Measurements from ENCODE around the gene ARRB1. TPM values are rescaled to one million over a fixed set of nuclear protein-coding genes. Genes with fewer than 3 reads are reported as not detected.

ARRB1 gene
- total and polyA plus RNA-seq, 8 donors = 41.7 to 150 (median 63.2) TPM

DNA sequence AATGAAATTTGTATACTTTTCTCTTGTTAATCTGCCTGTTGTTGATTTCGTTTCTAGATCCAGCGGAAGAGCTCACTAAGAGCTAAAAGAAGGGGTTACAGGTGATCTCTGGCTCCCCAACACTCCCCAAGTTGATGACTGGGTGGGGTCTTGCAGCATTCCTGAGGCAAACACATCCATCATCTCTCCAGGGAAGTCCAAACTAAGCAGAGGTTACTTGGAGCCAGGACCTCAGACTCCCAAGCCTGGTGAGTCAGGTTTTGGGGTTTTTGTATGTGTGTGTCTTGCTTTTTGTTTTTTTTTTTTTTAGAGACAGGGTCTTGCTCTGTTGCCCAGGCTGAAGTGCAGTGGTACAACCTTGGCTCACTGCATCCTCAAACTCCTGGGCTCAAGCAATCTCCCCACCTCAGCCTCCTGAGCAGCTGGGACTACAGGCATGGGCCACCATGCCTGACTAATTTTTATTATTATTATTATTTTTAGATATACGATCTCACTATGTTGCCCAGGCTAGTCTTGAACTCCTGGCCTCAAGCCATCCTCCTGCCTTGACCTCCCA, 36.4 kb upstream of the ARRB1 start:
- H3K27ac ChIP-seq = no peak overlapping the region
- no peak for ATAC-seq
- intact Hi-C loops (cut with DNase I) = loop anchor here in 1 of 2 donors (10.0 kb wide), 1 partner anchor 103 kb away; no protein-coding TSS in a partner anchor

DNA sequence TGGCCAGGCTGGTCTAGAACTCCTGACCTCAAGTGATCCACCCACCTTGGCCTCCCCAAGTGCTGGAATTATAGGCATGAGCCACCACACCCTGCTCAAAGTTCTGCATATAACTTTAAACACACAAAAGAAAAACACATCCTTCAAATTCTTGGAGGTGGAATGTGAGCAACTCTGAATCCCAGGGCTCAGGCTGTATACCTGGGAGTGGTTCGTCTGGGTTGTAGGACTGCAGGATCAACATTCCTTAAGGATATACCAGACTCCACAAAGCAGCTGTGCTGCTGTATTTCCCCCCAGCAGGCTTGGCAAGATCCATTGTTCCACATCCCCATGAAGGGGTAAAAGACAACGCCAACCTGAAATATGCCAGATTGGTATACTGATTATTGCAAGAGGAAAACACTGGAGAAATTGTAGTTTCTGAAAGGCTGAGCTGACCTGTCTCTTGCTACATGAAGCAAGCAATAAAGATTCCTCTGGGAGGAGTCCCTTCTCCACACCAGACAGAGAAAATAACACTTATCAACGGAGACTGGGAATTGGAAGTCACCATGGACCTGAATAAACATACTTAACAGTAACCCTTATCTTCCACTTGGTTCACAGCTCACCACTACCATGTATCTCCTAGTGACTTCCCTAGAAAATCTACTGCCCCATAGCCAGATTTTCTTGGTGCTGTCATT, 35.6 kb upstream of the ARRB1 start:
- Histone ChIP-seq H3K4me1 (peaks cover 10 to 27% of the 10 kb centered on the region in 2 donors), H3K4me3 (no peak overlapping the region), H3K36me3 (no peaks in the 10 kb centered on the region), H3K9me3 (no peaks in the 10 kb centered on the region), H3K27me3 (no peaks in the 10 kb centered on the region), H3K27ac (no peak overlapping the region)
- intact Hi-C loops (cut with DNase I) = loop anchor here in 1 of 2 donors (10.0 kb wide), 1 partner anchor 102 kb away; no protein-coding TSS in a partner anchor
- ATAC-seq (peak; percentile 7), DNase-seq (no peak)
- TF ChIP-seq, protein P1, sequence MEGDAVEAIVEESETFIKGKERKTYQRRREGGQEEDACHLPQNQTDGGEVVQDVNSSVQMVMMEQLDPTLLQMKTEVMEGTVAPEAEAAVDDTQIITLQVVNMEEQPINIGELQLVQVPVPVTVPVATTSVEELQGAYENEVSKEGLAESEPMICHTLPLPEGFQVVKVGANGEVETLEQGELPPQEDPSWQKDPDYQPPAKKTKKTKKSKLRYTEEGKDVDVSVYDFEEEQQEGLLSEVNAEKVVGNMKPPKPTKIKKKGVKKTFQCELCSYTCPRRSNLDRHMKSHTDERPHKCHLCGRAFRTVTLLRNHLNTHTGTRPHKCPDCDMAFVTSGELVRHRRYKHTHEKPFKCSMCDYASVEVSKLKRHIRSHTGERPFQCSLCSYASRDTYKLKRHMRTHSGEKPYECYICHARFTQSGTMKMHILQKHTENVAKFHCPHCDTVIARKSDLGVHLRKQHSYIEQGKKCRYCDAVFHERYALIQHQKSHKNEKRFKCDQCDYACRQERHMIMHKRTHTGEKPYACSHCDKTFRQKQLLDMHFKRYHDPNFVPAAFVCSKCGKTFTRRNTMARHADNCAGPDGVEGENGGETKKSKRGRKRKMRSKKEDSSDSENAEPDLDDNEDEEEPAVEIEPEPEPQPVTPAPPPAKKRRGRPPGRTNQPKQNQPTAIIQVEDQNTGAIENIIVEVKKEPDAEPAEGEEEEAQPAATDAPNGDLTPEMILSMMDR (IDR thresholded peaks at IDR 0.05) = no peak

More for the DNA sequence above, 36.4 kb upstream of the ARRB1 start:
- TF ChIP-seq, protein P1 (IDR thresholded peaks at IDR 0.05) = no peak
- no peaks in the 10 kb centered on the region for H3K27me3 ChIP-seq
- DNase-seq = no peak
- H3K4me3 ChIP-seq = no peak overlapping the region
- H3K4me1 ChIP-seq = peaks cover 10 to 27% of the 10 kb centered on the region in 2 donors
- H3K9me3 ChIP-seq = no peaks in the 10 kb centered on the region
- H3K36me3 ChIP-seq = no peaks in the 10 kb centered on the region

DNA sequence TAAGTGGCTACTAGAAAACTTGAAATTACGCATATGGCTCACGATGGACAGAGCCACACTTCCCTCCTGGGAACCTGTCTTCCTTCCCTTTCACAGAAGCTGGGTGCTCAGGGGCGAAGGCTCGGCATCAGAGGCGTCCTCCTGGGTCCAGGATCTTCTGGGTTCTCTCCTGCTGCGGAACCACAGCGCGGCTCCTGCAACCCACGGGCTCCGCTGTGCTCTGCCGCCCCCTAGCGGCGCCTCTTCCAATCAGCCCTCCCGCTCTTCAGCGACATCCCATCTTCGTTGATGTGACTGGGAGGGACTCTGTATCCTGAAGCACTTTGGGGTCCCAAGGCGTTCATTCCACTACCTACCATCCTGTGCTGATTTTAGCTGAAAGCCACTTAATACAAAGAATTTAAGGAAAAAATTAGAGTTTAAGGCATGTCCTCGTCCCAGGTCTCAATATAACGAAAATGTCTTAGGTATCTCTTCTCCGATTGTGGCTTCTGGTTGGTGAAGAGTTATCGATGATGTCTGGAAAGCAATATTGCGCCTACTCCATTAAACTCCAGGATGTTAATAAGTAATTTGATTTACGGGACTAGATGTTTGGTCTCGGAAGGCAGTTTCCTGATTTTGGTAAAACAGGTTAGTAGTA, 33.1 kb upstream of the ARRB1 start:
- Histone ChIP-seq H3K4me3 (no peak overlapping the region), H3K9me3 (no peaks in the 10 kb centered on the region), H3K36me3 (no peaks in the 10 kb centered on the region), H3K27ac (no peak overlapping the region), H3K4me1 (peaks cover 10 to 48% of the 10 kb centered on the region in 2 donors), H3K27me3 (no peaks in the 10 kb centered on the region)
- ATAC-seq (peak; percentile 80), DNase-seq (peak; percentile 72 to 98 (median 80))
- TF ChIP-seq, protein P1 (IDR thresholded peaks at IDR 0.05) = peak; percentile 96
- intact Hi-C loops (cut with DNase I) = loop anchor here (2.0 to 10.0 kb wide), 3 partner anchors 56 to 104 kb away; no protein-coding TSS in a partner anchor

DNA sequence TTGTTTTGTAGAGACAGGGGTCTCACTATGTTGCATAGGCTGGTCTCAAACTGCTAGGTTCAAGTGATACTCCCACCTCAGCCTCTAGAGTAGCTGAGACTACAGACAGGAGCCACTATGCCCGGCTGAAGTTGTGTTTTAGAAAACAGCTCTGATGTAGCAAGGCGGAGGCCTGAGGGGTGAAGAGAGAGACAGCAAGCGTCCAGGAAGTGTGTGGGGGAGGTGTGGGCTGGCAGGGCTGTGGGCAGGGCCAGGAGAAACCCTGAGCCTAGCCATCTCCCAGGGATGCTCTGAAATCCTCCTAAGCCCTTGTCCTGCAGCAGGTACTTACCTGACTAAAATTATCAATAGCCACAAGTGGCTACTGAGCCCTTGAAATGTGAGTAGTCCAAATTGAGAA, 31.8 kb upstream of the ARRB1 start:
- DNase-seq (no peak), ATAC-seq (no peak)
- peaks cover 6 to 41% of the 10 kb centered on the region in 2 donors for H3K4me1 ChIP-seq
- no peaks in the 10 kb centered on the region for H3K9me3 ChIP-seq
- no peak overlapping the region for H3K27ac ChIP-seq
- TF ChIP-seq, protein P1 (IDR thresholded peaks at IDR 0.05) = no peak
- intact Hi-C loops (cut with DNase I) = loop anchor here in 1 of 2 donors (10.0 kb wide), 1 partner anchor 98 kb away; no protein-coding TSS in a partner anchor
- no peak overlapping the region for H3K4me3 ChIP-seq
- no peaks in the 10 kb centered on the region for H3K36me3 ChIP-seq
- H3K27me3 ChIP-seq = no peaks in the 10 kb centered on the region

All from left lung (tissue), 10 donors.